ENCODE data around the gene NSUN5.
A peak's percentile ranks its signal among the peaks of the same experiment; 100 is the strongest.

Gene NSUN5
- long read RNA-seq, donor 1, transcript NSUN5-204 (10 exons, 1,663 nt) = major isoform, 6 of 8 reads
- long read RNA-seq, donor 1, partial matches to known transcripts = 0 of 8 reads
- long read RNA-seq, donor 1, other reads (novel, unspliced or antisense) = 0 of 8 reads
- long read RNA-seq, donor 2, partial matches to known transcripts = 0 of 5 reads
- long read RNA-seq, donor 2, other reads (novel, unspliced or antisense) = 0 of 5 reads
- long read RNA-seq, donor 3, partial matches to known transcripts = 0 of 1 reads
- long read RNA-seq, donor 3, other reads (novel, unspliced or antisense) = 0 of 1 reads
- long read RNA-seq, donor 4, partial matches to known transcripts = 0 of 3 reads
- long read RNA-seq, donor 4, other reads (novel, unspliced or antisense) = 0 of 3 reads
- long read RNA-seq, donor 5, transcript NSUN5-204 (10 exons, 1,663 nt) = major isoform, 6 of 10 reads
- long read RNA-seq, donor 5, partial matches to known transcripts = 0 of 10 reads
- long read RNA-seq, donor 5, other reads (novel, unspliced or antisense) = 0 of 10 reads
- long read RNA-seq, donor 6, transcript NSUN5-204 (10 exons, 1,663 nt) = major isoform, 8 of 12 reads
- long read RNA-seq, donor 6, partial matches to known transcripts = 0 of 12 reads
- long read RNA-seq, donor 6, other reads (novel, unspliced or antisense) = 0 of 12 reads
- long read RNA-seq, donor 7, transcript NSUN5-204 (10 exons, 1,663 nt) = major isoform, 7 of 16 reads
- long read RNA-seq, donor 7, partial matches to known transcripts = 8 of 16 reads
- long read RNA-seq, donor 7, other reads (novel, unspliced or antisense) = 0 of 16 reads
- long read RNA-seq, donor 8, transcript NSUN5-204 (10 exons, 1,663 nt) = major isoform, 5 of 5 reads
- long read RNA-seq, donor 8, partial matches to known transcripts = 0 of 5 reads
- long read RNA-seq, donor 8, other reads (novel, unspliced or antisense) = 0 of 5 reads

DNA sequence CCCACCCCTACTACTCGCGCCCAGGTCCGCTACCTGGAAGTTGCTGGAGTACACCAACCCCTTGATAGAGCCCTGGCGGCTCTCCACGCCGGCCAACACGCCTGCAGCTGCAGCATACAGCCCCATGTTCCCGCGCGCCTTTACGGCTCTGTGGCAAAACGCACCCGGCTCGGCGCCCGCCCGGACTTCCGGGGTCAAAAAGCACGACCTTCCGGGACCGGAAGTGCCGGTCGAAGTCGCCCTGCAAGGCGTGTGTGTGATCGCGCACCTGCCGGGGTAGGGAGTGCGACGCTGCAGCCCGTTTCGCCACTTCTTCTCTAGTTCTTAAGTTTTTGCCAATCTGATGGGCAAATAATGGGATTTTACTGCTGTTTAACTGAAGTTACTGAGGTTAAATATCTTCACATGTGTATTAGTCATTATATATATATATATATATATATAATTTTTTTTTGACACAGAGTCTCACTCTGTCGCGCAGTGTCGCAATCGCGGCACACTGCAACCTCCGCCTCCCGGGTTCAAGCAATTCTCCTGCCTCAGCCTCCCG, at the start of gene NSUN5:
Gene NSUN5 (minus strand): TSS at position 162 of the 550 bp plus-strand sequence. CDS start 36 bp downstream, at position 126.
- DNase-seq = peak; percentile 53

DNA sequence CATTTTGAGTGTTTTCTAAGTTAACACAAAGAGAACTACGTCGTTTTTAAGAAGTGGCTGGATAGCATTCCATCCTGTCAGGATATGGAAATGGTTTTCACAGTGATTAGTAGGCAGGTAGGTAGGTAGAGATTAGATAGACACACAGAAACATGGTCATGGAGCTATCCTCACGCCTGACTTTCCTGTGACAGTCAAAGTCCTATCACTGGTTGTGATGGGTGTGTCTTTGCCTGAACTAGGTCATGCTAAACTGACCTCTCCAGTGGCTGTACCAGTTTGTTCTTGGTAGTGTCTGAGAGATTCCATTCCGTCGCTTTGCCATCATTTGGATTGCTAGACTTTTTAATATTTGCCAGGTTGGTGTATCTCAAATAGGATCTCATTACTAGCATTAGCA, 47.5 kb upstream of the NSUN5 start:
- DNase-seq = no peak

DNA sequence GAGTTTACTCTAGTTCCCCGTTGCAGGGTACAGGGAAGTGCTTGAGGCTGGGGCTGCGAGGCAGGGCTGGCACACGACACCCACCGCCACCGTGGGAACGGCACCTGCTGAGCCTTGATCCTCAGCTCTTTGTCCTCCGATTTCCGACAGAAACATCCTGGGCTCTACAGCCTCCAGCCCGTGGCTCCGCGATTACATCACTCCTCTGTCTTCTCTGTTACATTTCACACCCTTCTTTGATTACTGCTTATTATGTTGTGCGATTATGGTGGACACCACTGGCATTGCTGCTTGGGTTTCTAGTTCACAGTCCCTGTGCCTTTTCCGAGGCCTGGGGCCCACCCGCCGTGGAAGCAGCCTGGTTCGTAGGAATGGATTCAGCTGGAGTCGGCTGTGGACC, 46.2 kb upstream of the NSUN5 start:
- DNase-seq = no peak

DNA sequence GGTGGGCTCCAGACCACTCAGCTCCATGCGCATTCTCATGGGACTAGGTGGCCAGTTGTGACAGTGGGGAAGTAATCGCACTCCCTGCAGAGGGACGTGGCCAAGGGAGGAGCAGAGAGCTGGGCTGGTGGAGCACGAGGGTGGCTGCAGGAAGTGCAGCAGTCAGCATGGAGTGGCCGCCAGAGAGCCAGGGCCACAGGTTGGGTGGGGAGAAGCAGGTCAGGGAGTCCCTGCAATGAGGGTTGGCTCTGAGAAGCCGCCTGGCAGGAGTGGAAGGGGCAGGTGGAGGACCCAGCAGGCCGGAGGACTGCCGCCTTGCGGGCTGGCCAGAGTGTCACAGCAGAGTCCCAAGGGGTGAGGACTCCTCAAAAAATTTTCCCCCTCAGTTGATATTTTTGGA, 45.6 kb upstream of the NSUN5 start:
- DNase-seq = no peak

DNA sequence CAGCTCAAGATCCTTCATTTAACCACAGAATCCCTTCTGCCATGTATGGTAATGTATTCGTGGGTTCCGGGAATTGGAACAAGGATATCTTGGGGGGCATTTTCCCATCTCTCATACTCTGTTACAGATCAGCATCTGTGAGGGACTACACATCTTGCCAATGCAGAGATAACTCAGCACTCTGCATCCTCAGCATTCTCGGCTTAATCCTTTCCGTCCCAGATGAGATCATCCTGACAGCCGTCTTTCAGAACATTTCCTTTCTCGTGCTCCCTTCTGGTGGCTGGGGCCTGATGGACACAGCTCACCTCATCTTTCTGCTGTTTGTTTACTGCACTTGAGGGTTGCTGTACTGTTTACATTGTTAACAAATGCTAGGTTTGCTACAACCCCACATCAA, 44.6 kb upstream of the NSUN5 start:
- DNase-seq = no peak

DNA sequence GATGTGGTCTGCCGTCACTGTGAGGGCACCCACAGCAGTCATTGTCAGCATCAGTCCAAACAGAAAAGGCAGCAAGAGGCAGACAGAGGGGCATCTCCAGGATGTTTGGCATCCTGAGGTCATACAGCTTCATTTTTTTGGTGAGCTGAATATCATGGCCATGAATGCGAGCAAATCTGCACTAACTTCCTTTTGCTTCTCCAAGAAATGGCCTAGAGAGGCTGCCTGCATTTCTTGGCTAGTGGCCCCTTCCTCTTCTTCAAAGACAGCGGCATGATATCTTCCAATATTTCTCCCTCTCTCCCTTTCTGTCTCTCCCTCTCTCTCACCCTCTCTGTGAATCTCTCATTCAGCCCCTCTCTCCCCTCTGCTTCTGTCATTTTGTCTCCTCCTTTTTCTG, 44.2 kb upstream of the NSUN5 start:
- no peak for DNase-seq

DNA sequence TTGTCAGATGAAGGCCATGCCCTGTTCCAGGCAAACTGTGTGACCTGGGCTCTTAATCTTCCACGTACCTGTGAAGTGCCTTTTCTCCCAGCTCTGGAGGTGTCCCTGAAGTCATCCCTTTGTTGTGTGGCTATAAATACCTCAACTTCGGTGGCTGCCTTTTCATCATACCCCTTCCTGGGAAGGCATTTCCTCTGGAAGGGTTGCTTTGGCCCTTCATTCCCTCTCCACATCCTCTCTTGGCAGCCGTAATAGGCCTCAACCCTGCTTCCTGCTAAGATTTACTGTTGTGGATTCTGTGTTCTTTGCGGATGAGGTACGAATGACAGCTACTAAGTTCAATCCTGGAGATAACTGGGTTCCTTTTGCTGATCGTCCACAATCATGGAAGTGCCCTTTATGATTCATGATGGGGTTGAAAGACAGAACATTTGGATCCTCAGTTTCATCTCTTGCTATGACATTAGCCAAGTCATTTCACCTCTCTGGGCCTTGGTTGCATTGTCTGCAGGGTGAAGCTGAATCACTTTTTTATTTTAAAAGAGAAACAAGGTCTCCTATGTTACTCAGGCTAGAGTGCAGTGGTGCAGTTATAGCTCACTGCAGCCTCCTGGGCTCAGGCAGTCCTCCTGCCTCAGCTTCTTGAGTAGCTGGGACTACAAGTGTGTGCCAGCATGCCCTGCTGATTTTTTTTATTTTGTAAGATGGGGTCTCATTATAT, 43.0 kb upstream of the NSUN5 start:
- no peak for DNase-seq

DNA sequence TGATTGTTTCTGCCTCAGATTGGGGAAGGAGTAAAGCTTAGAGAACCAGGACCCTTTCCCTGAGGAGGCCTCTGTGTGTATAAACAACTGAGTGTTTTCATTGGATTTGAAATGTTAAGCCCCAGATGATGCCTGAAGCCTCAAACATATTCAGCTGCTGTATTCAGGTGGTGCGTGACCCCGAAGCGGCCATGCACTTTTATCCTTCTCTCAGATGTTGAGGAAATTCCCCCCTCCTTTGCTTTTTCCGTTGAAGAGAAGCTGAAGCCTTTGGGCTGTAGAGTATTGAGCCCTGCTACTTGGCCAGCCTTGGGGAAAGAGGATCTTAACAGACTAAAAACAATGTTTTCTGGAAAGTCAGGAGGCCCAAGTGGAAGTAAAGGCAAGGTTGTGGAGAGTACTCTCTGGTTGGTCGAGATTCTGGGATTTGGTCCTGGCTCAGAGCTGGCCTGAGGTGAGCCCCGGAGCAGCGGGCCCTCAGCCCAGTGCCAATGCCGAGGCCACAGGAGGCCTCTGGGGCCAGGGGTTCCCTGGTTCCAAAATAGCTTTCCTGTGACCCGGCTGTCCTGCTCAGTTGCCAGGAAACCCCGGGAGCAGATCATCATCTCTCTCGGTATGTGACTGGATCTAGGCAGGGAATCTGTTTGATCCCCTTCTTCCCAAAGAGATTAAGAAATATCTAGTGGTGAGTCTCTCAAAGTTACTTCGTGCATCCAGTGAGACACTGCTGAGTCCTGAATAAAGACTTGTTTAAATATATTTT, 41.9 kb upstream of the NSUN5 start:
- no peak for DNase-seq

DNA sequence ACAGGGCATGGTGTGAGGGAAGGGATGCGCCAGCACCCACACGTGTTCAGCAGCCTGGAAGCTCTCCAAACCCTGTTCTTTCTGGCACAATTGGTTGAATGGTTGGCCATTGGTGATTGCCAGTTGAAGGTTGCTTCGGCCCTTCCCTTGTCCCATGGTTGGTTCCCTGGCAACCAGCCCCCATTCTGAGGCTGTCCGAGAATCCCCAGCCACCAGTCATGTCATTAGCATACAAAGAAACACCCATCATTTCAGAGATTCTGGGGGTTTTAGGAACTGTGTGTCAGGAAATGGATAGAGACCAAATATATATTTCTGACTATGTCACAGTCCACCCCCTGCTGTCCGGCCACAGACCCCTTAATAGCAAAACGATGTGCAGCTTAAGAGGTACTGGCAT, 41.1 kb upstream of the NSUN5 start:
- DNase-seq = no peak

DNA sequence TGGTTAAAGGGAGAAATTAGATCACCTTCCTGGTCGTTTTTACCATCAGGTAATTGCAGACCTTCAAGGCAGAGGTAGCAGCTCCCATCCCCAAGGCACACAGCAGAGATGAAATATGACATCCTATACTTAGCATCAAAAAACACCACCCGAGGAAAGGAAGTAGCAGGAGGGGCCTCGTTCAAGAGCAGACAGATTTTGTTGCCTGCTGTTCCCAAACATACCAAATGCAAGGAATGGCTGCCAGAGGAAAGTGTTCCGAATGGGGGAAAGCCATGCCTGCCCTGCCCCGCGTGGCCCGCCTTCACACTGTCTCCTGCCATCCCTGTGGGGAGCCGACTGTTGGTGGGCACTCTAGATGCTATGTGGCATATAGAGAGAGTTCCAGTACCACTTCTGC, 37.3 kb upstream of the NSUN5 start:
- DNase-seq = no peak

DNA sequence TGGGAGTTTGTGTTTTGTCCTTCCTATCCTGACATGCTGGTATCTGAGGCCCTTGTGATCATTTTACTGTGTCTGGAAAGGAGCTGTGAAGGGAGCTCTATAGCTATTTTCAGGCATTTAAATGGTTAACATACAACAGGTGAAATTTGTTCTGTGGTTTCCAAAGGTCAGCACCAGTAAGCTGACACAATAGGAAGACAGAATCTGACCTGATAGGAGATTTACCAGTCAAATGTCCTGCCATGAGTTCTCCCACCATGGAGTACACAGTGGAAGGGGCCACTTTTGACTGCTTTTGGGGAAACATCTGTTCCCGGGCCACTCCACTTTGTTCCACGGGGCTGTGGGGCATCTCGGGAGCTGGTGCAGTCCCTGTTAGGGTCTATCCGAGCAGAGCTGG, 36.9 kb upstream of the NSUN5 start:
- DNase-seq = no peak

DNA sequence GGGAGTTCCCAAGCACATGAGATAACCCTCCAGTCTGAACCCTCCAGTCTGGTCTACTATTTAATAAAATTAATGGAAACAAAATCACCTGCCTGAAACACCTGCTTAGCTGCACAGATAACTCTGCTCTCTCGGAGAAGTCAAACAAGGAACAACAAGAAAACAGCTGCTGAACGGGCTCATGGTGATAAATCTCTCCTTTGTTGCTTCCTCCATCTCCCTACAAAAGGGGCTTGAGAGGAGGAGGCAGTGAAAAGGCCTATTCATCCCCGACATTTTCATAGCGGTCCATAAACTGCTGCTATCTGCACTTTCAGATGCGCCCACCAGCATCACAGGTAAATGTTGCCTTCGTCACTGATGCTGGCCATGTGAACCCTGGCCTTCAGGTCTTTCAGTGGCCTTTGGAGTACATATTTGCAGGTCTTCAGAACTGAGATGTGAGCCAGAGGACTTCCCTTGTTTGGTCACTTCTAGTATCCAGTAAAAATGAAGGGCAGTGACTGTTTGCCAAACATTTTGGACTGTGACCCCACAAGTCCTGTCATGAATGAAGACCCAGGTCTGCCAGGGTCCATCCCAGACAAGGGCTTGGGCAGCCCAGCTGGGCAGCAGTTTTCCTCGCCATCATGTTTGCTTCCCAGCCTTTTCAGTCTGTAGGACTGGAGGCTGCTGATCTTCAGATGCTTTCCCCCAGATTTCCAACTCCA, 35.2 kb upstream of the NSUN5 start:
- no peak for DNase-seq

DNA sequence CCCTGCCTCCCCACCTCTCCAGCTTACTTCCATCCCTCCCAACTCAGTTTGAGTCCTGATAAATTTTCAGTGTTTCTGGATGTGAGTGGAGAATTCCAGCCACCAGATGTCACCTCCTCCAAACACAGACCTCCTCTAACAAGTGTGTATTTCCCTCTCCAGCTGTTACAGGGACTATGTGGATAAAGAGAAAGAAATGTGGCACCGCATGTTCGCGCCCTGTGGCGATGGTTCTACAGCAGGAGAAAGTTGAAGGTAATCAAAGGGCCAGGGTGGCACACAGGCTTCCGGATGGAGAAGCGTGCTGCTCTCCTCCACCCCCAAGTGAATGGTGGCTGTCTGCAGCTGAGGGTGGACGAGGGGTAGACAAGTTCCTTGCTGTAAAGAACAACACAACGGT, 34.0 kb upstream of the NSUN5 start:
- peak; percentile 50 for DNase-seq

DNA sequence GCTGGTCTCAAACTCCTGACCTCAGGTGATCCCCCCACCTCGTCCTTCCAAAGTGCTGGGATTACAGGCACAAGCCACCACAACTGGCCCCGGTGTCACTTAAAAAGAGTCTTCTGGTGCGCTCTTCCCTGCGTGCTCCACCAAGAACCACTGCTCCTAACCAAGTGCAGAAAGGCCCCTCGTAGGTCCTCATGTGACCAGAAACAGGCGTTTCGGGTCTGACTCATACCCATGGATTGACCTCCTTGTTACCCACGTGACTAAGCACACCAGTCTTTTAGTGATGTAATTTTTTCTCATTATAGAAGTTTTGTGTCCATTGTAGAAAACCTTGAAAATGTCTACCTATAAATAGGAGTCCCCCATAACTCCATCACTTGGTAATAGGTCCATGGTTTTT, 33.3 kb upstream of the NSUN5 start:
- no peak for DNase-seq

DNA sequence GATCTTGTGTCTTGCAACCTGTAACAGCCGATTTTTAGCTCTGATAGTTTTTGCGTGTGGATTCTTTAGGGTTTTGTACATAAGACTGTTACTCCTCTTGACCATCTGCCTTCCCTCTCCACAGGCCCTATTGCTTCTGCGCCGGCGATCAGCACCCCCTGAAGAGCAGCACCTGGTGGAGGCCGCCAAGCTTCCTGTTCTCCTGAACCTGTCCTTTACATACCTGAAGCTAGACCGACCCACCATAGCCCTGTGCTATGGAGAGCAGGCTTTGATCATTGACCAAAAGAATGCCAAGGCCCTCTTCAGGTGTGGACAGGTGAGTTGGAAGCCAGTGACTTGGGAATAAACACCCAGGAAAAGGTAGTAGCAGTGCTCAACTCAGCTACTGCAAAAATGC, 31.9 kb upstream of the NSUN5 start:
- no peak for DNase-seq

DNA sequence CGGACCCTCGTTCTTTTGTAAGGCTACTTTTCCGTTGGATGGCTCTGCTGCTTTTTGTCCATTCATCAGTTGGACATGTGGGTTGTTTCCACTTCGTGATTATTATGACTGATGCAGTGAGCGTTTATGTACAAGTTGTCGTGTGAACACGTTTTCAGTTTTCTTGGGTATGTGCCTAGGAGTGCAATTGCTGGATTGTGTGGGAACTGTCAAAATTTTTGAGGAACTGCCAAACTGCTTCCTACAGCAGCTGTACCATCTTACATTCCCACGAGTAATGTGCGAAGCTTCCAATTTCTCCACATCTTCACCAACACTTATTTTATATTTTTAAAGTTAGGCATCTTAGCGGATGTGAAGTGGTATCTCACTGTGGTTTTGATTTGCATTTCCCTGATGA, 29.7 kb upstream of the NSUN5 start:
- no peak for DNase-seq

DNA sequence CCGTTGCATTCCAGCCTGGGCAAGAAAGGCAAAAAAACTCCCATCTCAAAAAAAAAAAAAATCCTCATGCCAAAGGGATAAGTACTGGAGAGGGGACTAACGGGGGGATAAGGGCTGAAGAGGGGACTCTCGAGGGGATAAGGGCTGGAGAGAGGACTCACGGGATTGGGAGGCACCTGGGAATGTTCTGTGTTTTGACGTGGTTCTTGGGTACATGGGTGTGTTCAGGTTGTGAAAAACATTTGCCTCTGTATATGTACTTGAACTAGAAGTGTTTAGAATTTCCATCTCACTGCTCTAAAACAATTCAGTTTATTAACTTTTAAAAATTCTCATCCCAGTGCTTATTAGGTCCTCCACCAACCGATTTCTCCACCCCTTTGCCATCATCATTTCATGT, 23.8 kb upstream of the NSUN5 start:
- DNase-seq = no peak

DNA sequence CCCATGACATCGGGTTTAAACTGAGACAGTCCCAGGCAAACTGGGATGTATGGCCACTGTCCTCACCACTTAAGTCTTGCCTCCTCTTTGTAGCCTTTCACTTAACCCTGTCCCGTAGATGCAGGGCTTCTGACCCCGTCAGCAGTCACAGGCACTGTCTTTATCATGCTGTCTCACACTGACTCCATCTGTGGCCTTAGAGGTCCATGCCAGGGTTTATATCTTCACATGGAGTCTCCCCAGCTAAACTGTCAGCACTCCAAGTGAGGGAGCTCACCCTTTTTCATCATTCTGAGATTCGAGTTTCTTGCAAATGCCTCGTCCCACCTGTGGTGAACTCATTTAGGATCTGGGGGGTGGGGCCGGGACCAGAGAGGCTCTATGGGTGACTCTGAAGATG, 22.1 kb upstream of the NSUN5 start:
- no peak for DNase-seq

DNA sequence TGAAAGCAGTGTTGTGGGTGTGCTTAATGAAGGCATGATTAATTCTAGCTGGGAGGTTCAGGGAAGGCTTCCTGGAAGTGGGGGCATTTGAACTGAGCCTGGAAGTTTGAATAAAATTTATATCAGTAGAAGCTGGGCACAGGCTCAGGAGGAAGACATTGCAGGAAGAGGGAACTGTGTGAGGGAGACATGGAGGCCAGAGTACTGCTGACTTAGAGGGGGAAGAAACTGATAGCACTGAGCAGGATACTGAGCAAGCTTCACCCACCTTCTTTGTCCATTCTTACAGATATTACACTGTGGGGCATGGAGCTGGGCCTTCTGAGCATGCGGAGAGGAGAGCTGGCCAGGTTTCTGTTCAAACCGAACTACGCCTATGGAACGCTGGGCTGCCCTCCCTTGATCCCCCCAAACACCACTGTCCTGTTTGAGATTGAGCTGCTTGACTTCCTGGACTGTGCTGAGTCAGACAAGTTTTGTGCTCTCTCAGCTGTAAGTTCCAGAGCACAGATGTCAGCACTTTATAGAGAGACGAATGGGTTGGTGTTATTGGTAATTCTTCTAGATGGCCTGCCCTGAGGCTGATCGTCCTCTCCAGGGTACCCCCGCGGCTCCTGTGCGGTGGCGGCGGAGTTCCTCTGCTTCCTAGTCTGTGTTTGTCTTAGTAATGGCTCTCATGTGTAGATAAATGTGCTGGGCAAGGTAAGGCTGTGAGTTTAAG, 21.4 kb upstream of the NSUN5 start:
- DNase-seq = no peak

DNA sequence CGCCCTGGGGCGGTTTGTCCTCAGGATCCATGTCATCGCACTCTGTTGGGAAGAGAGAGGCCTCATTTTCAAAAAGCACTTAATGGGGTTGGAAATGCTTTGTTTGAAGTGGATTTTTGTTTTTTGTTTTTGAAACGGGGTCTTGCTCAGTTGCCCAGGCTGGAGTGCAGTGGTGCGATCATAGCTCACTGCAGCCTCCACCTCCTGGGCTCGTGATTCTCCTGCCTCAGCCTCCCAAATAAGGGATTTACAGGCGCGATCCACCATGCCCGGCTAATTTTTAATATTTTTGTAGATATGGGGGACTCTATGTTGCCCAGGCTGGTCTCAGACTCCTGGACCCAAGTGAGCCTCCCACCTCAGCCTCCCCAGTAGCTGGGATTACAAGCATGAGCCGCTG, 20.1 kb upstream of the NSUN5 start:
- DNase-seq = no peak
